Vagina (tissue), 2 donors: ENCODE data around the gene SMG9. TPM values are rescaled to one million over a fixed set of nuclear protein-coding genes. Genes with fewer than 3 reads are reported as not detected.

ENCODE experiments used
- DNase-seq, 2 donors: peaks; one replicate each; pipeline ENCODE4 v3.0.0-alpha.2; 2017; ENCODE audit errors: extremely low spot score in 2 of 2
- H3K27ac ChIP-seq: fragments of 200-600 bp; sonication (generic); one replicate; pipeline ENCODE4 v1.5.1; 2019
- H3K27me3 ChIP-seq: fragments of 200-600 bp; sonication (generic); one replicate; pipeline ENCODE4 v1.5.1; 2019
- H3K36me3 ChIP-seq, 2 donors: fragments of 200-600 bp; sonication (generic); one replicate each; pipeline ENCODE4 v1.5.1; 2017 to 2019
- H3K4me1 ChIP-seq: fragments of 200-600 bp; sonication (generic); one replicate; pipeline ENCODE4 v1.5.1; 2019
- H3K4me3 ChIP-seq, 2 donors: fragments of 200-600 bp; sonication (generic); 1 replicate in 1 of 2; 2 replicates in 1 of 2; pipeline ENCODE4 v1.5.1; 2016 to 2019
- H3K9me3 ChIP-seq: fragments of 200-600 bp; sonication (generic); one replicate; pipeline ENCODE4 v1.5.1; 2019
- CTCF ChIP-seq, 3 experiments: fragments of 450-650 bp in 2 of 3; fragments of 200-600 bp in 1 of 3; sonication (generic) in 1 of 3; IDR thresholded peaks; one replicate each; pipeline ENCODE4 v1.5.1; 2017 to 2019; ENCODE audit warnings: antibody characterized with exemption in 3 of 3, mild to moderate bottlenecking in 2 of 3, moderate library complexity in 2 of 3
- POLR2A ChIP-seq, 2 donors: fragments of 450-650 bp; IDR thresholded peaks; one replicate each; pipeline ENCODE4 v1.6.1; 2017; ENCODE audit warnings: antibody characterized with exemption in 2 of 2, mild to moderate bottlenecking in 2 of 2, moderate library complexity in 2 of 2
- POLR2AphosphoS5 ChIP-seq, 2 donors: sonication (generic); formaldehyde crosslinking; IDR thresholded peaks; one replicate each; pipeline ENCODE4 v1.9.0; 2017; ENCODE audit warnings: antibody characterized with exemption in 2 of 2, mild to moderate bottlenecking in 2 of 2, low read depth in 1 of 2; ENCODE audit not compliant: insufficient read depth in 1 of 2
- intact Hi-C: fragments of 100-400 bp; cut with DNase I; formaldehyde crosslinking; loops from one replicate; pipeline ENCODE4 v1.15.1; 2023
- total RNA-seq: library from RNA; depleted of rRNA; stranded (reverse); fragments of >200 nt; gene quantifications from one replicate; pipeline ENCODE4 v1.2.3, GENCODE V29; 2016

The SMG9 gene
- total RNA-seq, 1 donor from 2014 or later: 56.5 TPM

GRCh38 chr19:43681821-43682220 is 72.9 kb downstream of the SMG9 start:
- TF ChIP-seq CTCF (IDR thresholded peaks at IDR 0.05) (no peak), POLR2AphosphoS5 (IDR thresholded peaks at IDR 0.05; ENCODE audit: insufficient read depth in 1 of 2, low read depth in 1 of 2) (no peak), POLR2A (IDR thresholded peaks at IDR 0.05) (no peak)
- H3K27me3 ChIP-seq: no peaks in the 10 kb centered on the region
- H3K27ac ChIP-seq: no peak overlapping the region
- no peaks in the 10 kb centered on the region for H3K9me3 ChIP-seq
- H3K4me1 ChIP-seq: no peaks in the 10 kb centered on the region
- no peak overlapping the region for H3K4me3 ChIP-seq
- no peak for DNase-seq
- H3K36me3 ChIP-seq: no peaks in the 10 kb centered on the region
- intact Hi-C loops: no loop called here

DNA sequence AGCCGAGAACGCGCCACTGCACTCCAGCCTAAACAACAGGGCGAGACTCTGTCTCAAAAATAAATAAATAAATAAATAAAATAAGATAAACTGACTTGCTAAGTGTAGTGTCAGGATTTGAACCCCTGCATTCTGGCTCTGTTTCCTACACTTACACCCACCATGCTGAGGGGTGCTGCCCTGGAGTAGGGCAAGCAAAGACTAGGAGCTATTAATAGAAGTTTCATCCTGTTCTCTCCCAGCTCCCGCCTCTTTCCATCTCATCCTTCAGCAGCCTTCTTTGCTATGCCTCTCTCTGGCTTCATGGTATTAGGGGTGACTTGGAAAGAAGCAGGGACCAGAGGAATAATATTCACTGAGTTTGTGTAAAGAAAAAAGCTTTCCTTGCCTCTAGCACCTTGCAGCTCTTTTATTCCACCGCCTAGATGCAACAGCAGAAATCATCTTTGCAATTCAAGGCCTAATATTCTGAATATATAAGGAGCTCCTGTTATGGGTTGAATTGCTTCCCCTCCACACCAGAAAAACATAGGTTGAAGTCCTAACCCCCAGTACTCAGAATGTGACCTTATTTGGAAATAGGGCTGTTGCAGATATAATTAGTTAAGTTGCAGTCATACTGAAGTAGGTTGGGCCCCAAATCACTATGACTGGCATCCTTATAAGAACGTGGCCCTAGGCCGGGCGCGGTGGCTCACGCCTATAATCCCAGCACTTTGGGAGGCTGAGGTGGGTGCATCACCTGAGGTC is 76.1 kb downstream of the SMG9 start:
- Histone ChIP-seq H3K4me3 (no peak overlapping the region), H3K9me3 (no peaks in the 10 kb centered on the region), H3K27ac (no peak overlapping the region), H3K27me3 (no peaks in the 10 kb centered on the region), H3K4me1 (no peaks in the 10 kb centered on the region), H3K36me3 (no peaks in the 10 kb centered on the region)
- TF ChIP-seq POLR2AphosphoS5 (IDR thresholded peaks at IDR 0.05; ENCODE audit: insufficient read depth in 1 of 2, low read depth in 1 of 2) (no peak), CTCF (IDR thresholded peaks at IDR 0.05) (no peak), POLR2A (IDR thresholded peaks at IDR 0.05) (no peak)
- intact Hi-C loops: no loop called here
- DNase-seq: no peak

Other genes with a start within 250 kb of the SMG9 start
- 74.4 TPM for gene ETHE1, start 227.8 kb downstream of the SMG9 start, total RNA-seq
- 2.9 TPM for gene ZNF575, start 221.8 kb downstream of the SMG9 start, total RNA-seq
- 20.9 TPM for gene XRCC1, start 179.4 kb downstream of the SMG9 start, total RNA-seq
- gene PINLYP, start 179.2 kb downstream of the SMG9 start, total RNA-seq: 8.8 TPM
- 11.0 TPM for gene IRGQ, start 158.8 kb downstream of the SMG9 start, total RNA-seq
- 21.9 TPM for gene ZNF576, start 158.4 kb downstream of the SMG9 start, total RNA-seq
- gene SRRM5, start 142.9 kb downstream of the SMG9 start, total RNA-seq: 0.98 TPM
- 30.9 TPM for gene ZNF428, start 135.3 kb downstream of the SMG9 start, total RNA-seq
- 4.7 TPM for gene CADM4, start 115.1 kb downstream of the SMG9 start, total RNA-seq
- 16.2 TPM for gene PLAUR, start 84.8 kb downstream of the SMG9 start, total RNA-seq
- not detected for gene IRGC, start 38.9 kb downstream of the SMG9 start, total RNA-seq
- gene KCNN4, start 26.0 kb upstream of the SMG9 start, total RNA-seq: 16.2 TPM
- 3.7 TPM for gene LYPD5, start 47.5 kb upstream of the SMG9 start, total RNA-seq
- 7.9 TPM for gene ZNF283, start 72.4 kb upstream of the SMG9 start, total RNA-seq
- 0.49 TPM for gene ZNF404, start 129.0 kb upstream of the SMG9 start, total RNA-seq
- 8.8 TPM for gene ZNF45, start 180.3 kb upstream of the SMG9 start, total RNA-seq
- gene ZNF221, start 196.3 kb upstream of the SMG9 start, total RNA-seq: 2.7 TPM
- 8.3 TPM for gene ZNF155, start 229.2 kb upstream of the SMG9 start, total RNA-seq
- 2.0 TPM for gene ZNF230, start 248.0 kb upstream of the SMG9 start, total RNA-seq